Measurements from ENCODE around the gene RNF166.

- TF ChIP-seq MAX (IDR thresholded peaks at IDR 0.05) (no peak), CTCF (IDR thresholded peaks at IDR 0.05; ENCODE audit: low read depth, low read length, missing input control) (no peak), ZBTB33 (IDR thresholded peaks at IDR 0.05) (no peak), TAF1 (conservative IDR thresholded peaks at IDR 0.05) (no peak)
Measured at GRCh38 chr16:88741368-88741767, 35.2 kb upstream of the RNF166 start.
